IMR-90 (cell line): ENCODE measurements around the gene IRF2.

Experiments
- BHLHE40 ChIP-seq: fragments of 150-350 bp; IDR thresholded peaks from 2 replicates; pipeline ENCODE4 v1.6.1; 2016; ENCODE audit warnings: mild to moderate bottlenecking, low read depth, low read length
- CEBPB ChIP-seq: IDR thresholded peaks from 2 replicates; pipeline ENCODE4 v1.6.1; 2012; ENCODE audit warnings: low read depth, low read length, improper control_type of control experiment
- CTCF ChIP-seq: conservative IDR thresholded peaks from 2 replicates; pipeline ENCODE4 v1.5.1; 2012; ENCODE audit warnings: mild to moderate bottlenecking, low read depth, low read length, improper control_type of control experiment
- ELK1 ChIP-seq: fragments of 150-350 bp; IDR thresholded peaks from 2 replicates; pipeline ENCODE4 v1.6.1; 2016; ENCODE audit warnings: low read depth, mild to moderate bottlenecking, low read length, moderate library complexity, borderline replicate concordance
- MAFK ChIP-seq: IDR thresholded peaks from 2 replicates; pipeline ENCODE4 v1.6.1; 2012; ENCODE audit warnings: low read depth, low read length, improper control_type of control experiment
- MAZ ChIP-seq: IDR thresholded peaks from 2 replicates; pipeline ENCODE4 v1.6.1; 2012; ENCODE audit warnings: low read depth, mild to moderate bottlenecking, low read length, improper control_type of control experiment, moderate library complexity, borderline replicate concordance
- MXI1 ChIP-seq: IDR thresholded peaks from 2 replicates; pipeline ENCODE4 v1.6.1; 2012; ENCODE audit warnings: low read depth, mild to moderate bottlenecking, low read length, moderate library complexity, borderline replicate concordance
- NFE2L2 ChIP-seq: fragments of 150-350 bp; IDR thresholded peaks from 2 replicates; pipeline ENCODE4 v1.6.1; 2016; ENCODE audit warnings: low read depth, mild to moderate bottlenecking, low read length
- POLR2A ChIP-seq: IDR thresholded peaks from 2 replicates; pipeline ENCODE4 v1.6.1; 2012; ENCODE audit warnings: mild to moderate bottlenecking, low read depth, low read length
- RAD21 ChIP-seq: IDR thresholded peaks from 2 replicates; pipeline ENCODE4 v1.6.1; 2012; ENCODE audit warnings: low read length, improper control_type of control experiment
- RFX5 ChIP-seq: IDR thresholded peaks from 2 replicates; pipeline ENCODE4 v1.8.0; 2012; ENCODE audit warnings: low read depth, mild to moderate bottlenecking, low read length, moderate library complexity
- SMC3 ChIP-seq: fragments of 150-350 bp; IDR thresholded peaks from 2 replicates; pipeline ENCODE4 v1.6.1; 2016; ENCODE audit warnings: low read depth, mild to moderate bottlenecking, antibody characterized with exemption, low read length, moderate library complexity
- USF2 ChIP-seq: fragments of 150-350 bp; IDR thresholded peaks from 2 replicates; pipeline ENCODE4 v1.6.1; 2017; ENCODE audit warnings: mild to moderate bottlenecking, antibody characterized with exemption, low read length, low read depth

- TF ChIP-seq SMC3 (no peak), BHLHE40 (no peak), POLR2A (no peak), CTCF (no peak), RAD21 (no peak), MAFK (no peak), MXI1 (no peak), USF2 (no peak), CEBPB (no peak), ELK1 (no peak), NFE2L2 (no peak), MAZ (no peak), RFX5 (no peak)
These were observed 26.6 kb upstream of the IRF2 start for GRCh38 chr4:184500748-184501589.
